Measurements from ENCODE around the gene ISM1.

GRCh38 chr20:13205425-13205824, 15.6 kb upstream of the ISM1 start:
- TF ChIP-seq CTCF (IDR thresholded peaks at IDR 0.05) (no peak), POLR2AphosphoS5 (IDR thresholded peaks at IDR 0.05) (no peak), POLR2A (IDR thresholded peaks at IDR 0.05) (no peak)

Data from upper lobe of left lung (tissue), 4 donors.